IPS-NIHi11 (cell line): ENCODE measurements around the gene FHIT.

Experiments used
- DNase-seq: peaks from one replicate; pipeline ENCODE4 v3.0.0; 2012; ENCODE audit warnings: mixed read lengths, low spot score

The FHIT gene

DNA sequence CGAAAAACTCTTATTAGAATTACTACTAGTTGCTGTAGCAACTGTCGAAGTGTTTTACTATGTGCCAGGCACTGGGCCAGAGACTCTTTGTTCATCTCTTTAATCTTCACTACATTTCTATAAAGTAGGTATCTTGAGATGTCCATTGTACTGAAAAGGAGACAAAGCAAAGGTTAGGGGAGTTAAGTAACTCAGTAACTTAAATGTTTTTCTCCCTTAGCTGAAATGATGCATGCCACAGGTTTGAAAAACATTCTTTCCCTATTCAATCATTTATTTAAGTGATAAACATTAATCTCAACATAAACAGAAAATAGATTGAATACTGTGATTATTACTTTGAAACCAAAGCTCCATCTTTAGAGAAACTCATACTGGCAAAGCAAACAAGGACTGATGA, 776.2 kb downstream of the FHIT start:
- DNase-seq = no peak

GRCh38 chr3:60469481-60469880, 781.8 kb downstream of the FHIT start:
- no peak for DNase-seq

GRCh38 chr3:60463685-60464084, 787.6 kb downstream of the FHIT start:
- no peak for DNase-seq

- no peak for DNase-seq
Measured at GRCh38 chr3:60461267-60461666, 790.0 kb downstream of the FHIT start.

- no peak for DNase-seq
Measured at GRCh38 chr3:60456180-60456579, 795.1 kb downstream of the FHIT start.

GRCh38 chr3:60453326-60453725, 797.9 kb downstream of the FHIT start:
- no peak for DNase-seq

DNA sequence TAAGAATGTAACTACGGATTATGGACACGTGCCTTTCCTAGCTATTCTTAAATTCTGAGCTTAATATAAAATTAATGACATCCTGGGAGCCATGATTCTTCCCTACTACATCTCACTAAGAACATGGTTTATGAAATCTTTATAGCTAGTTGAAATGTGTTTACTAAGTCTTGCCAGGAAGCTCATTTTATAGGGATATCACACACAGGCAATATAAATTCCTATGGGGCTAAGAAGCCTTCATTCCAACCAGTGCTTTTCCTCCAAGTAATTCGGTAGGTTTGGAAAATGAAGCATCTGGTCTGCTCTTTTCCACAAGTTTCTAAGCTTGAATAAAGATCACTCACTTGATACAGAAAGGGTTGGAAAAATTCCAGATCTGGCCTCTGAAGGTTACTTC, 802.6 kb downstream of the FHIT start:
- no peak for DNase-seq

DNA sequence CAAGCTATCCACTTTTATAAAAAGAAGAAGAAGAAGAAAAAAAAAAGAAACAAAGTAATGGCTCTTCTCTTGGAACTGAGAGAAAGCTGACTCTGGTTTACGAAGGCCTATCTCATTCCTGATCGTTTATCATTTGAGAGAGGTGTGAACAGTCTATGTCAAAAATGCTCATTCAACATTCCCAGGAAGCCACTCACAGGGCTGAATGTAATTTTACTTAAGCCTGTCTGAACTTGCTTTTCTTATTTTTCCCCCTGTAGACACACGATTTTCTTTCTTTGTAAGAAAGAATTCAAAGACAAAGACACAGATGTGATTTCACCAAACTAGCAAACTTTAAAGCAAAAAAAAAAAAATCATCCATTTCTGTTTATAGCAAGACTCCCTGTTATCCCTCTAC, 805.8 kb downstream of the FHIT start:
- DNase-seq = no peak

DNA sequence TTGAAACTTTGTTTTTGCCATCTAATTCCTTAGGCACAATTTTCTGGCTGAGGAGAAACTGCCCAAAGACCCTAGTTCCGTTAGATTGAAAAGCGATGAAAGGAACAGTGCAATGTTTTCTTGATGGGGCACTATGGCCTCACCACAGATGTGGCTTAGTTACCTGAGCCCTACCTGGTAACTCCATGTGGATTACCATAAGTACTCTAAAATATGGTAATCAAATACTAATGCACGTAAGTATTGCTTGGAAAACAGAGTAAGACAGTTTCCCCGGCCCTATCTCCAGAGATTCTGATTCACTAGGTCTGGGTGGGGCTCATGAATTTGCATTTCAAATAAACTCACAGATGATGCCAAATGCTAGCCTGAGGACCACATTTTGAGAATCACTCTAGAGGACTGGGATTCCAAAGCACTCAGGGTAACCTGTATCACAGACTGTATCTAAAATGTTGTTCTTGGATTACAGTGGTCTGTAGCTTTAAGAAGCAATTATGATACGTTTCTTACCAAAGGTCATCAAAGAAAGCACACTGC, 806.3 kb downstream of the FHIT start:
- DNase-seq = no peak

DNA sequence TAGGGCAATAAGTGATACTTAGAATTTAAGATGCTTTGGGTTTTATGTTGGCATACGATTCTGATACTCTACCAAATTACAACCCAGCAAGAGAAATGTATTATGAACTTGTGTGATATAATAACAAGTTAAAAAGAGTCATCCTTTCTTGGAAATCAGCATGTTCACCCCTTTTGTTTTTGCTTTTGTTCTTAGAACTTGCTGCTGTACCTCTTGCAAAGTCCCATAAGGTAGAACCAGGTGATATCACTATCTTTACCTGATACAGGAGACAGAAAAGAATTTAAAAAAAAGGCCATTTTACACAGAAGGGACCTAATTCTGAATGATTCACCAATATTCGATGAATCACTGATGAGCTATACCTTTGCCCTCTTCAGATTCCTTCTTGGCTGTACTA, 810.4 kb downstream of the FHIT start:
- DNase-seq = no peak

DNA sequence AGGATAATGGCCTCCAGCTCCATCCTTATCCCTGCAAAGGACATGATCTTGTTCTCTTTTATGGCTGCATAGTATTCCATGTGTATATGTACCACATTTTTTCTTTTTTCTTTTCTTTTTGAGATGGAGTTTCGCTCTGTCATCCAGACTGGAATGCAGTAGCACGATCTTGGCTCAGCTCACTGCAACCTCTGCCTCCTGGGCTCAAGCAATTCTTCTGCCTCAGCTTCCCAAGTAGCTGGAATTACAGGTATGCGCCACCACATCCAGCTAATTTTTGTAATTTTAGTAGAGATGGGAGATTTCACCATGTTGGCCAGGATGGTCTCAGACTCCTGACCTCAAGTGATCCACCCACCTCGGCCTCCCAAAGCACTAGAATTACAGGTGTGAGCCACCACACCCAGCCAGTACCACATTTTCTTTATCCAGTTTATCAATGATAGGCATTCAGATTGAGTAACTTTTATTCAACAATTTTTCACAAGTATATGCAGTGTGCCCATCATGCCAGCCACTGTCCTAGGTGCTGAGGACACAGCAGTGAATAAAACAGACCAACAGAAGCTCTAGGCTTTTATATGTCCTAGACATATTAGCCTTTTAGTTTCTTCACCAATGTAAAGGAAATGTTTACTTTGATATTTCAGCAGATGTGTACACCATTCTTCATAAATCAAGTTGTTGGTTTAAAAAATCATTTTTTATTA, 815.2 kb downstream of the FHIT start:
- no peak for DNase-seq

GRCh38 chr3:60434950-60435349, 816.3 kb downstream of the FHIT start:
- no peak for DNase-seq

- DNase-seq = no peak
Measured at GRCh38 chr3:60434323-60434722, 816.9 kb downstream of the FHIT start.

DNA sequence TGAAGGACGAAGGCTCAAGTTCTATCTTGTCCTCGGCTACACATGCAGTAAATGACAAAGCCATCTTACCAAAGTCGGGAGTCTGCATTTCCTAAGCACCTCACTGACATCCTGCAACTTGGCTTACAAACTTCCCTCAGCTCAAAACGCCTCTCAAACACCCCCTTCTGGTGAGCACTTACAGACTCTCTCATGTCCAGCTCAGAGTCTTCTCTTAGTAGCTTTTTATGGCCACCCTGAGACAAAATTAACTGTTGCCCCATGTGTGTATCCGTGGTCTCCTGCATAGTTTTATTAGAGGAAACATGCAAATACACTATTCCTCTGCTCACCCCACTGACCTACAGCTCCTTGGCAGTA, 819.7 kb downstream of the FHIT start:
- peak; percentile 13 for DNase-seq

- no peak for DNase-seq
Measured at GRCh38 chr3:60430205-60430604, 821.0 kb downstream of the FHIT start.

DNA sequence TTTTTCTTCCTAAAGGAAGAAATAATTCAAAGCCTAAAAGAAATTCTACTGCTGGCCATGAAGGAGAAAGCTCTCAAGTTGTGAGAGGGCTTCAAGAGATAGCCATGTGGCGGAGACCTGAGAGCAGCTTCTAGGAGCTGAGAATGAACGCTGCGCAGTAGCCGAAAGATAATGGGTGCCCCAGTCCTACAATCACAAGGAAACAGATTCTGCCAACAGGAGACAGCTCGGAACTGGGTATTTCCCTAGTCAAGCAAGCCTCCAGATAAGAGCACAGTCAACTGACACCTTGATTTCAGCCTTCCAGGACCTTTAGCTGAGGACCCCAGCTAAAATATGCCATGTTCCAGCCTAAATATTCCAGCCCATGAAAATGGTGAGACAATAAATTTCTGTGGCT, 824.1 kb downstream of the FHIT start:
- DNase-seq = no peak

DNA sequence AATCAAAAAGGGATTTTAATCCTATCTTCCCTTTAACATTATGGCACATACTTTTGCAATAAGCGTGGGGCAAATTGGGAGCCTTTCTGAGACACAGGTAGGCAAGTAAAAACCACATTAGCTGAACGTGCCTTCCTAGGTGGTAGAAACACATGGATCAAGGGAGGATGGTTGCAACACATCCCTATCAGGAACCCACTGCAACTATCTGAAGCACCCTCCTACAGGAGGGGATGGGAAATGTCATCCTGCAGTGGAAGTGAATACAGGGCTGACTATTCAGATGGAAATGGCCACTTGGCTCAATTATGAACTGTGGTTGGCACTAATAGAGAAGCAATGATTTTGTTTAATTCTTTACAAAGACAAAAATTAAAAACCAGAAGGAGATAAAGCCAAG, 826.3 kb downstream of the FHIT start:
- peak; percentile 41 for DNase-seq

GRCh38 chr3:60424034-60424433, 827.2 kb downstream of the FHIT start:
- DNase-seq = no peak

- DNase-seq = no peak
Measured at GRCh38 chr3:60423556-60423955, 827.7 kb downstream of the FHIT start.

DNA sequence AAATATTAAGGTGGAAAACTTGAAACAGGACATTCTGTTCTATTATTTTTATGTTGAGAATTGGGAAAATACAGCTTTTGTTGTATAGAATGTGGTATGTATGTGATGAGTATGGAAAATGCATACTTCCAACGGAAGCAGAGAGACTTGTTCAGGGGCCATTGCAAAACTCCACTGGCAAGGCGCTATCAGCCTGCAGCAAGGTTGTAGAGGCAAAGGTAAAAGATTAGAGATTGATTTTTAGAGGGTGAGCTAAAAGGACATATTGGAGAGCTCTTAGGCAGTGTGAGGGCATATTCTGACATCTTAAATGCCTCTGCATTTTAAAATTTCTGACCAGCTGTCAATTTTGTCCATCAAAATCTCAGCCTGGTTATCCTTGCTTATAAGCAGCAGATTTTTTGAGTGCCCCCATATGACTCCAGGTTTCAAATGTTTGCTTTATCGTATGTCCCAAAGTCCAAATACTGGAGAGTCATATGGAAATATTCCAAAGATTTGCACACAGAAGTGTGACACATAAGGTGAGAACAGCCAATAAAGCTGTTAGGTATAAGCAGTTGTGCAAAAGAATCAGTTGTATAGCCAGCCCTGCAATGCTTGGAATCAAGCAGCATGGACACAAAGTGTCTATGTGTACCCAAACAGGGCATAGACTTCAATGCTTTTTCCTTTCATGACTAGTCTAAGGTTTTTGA, 829.4 kb downstream of the FHIT start:
- DNase-seq = no peak

GRCh38 chr3:60417576-60417975, 833.7 kb downstream of the FHIT start:
- no peak for DNase-seq

DNA sequence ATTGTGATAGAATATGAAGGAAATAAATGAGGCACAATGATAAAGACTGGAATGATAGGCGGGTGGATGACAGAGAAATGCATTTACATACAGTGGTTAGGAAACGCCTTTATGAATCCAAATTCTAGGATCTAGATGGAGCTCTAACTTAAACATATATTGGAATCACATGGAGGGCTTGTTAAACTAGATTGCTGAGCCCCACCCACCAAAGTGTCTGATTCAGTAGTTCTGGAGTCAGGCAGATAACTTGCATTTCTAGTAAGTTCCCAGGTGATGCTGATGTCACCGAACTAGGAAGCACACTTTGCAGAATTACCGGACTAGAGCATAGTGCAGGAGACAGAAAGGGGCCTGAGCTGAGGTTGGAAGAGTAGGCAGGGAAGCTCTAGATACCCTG, 837.2 kb downstream of the FHIT start:
- DNase-seq = no peak

DNA sequence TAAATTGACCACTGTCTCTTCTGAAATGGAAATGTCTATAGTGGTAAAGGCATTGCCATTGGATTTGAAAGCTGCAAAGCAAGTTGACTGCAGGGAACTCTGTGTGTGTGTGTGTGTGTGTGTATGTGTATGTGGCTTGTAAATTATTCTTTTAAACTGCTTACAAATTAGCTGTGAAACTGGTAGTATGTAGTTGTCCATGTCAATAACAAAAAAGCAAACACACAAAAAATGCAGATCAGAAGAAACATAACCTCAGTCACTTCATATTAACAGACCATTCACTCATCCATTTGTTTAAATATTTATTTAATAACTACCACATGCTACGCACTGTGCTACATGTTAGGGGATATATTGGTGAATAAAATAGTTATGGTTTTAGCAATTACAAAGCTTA, 837.7 kb downstream of the FHIT start:
- DNase-seq = no peak

- no peak for DNase-seq
Measured at GRCh38 chr3:60403866-60404265, 847.4 kb downstream of the FHIT start.
